HG03442 (cell line): ENCODE results near the gene BTBD3.

ENCODE experiments used
- ATAC-seq: cut with Tn5 transposase; IDR thresholded peaks from one replicate; pipeline ENCODE4 v1.9.1; 2021; ENCODE audit warnings: mild to moderate bottlenecking, moderate library complexity; ENCODE audit not compliant: unreplicated experiment

The BTBD3 gene

GRCh38 chr20:11917663-11918062, at the start of gene BTBD3:
TSS of gene BTBD3 (plus strand) at chr20:11917893. CDS start at chr20:11918276, 383 bp downstream.
- peak; percentile 70 for ATAC-seq

GRCh38 chr20:11869641-11870040, 48.1 kb upstream of the BTBD3 start:
- no peak for ATAC-seq

- ATAC-seq, result no peak
Measured at GRCh38 chr20:11870411-11870810, 47.3 kb upstream of the BTBD3 start.

- no peak for ATAC-seq
Measured at GRCh38 chr20:11876555-11876954, 41.1 kb upstream of the BTBD3 start.

- no peak for ATAC-seq
Measured at GRCh38 chr20:11880680-11881079, 37.0 kb upstream of the BTBD3 start.

GRCh38 chr20:11881449-11881848, 36.2 kb upstream of the BTBD3 start:
- no peak for ATAC-seq

- no peak for ATAC-seq
Measured at GRCh38 chr20:11882651-11883050, 35.0 kb upstream of the BTBD3 start.

- ATAC-seq, result no peak
Measured at GRCh38 chr20:11888648-11889047, 29.0 kb upstream of the BTBD3 start.

- ATAC-seq, result peak; percentile 62
Measured at GRCh38 chr20:11890331-11891076, 27.2 kb upstream of the BTBD3 start.

GRCh38 chr20:11891077-11891775, 26.5 kb upstream of the BTBD3 start:
- ATAC-seq, result peak; percentile 36

- peak; percentile 41 for ATAC-seq
Measured at GRCh38 chr20:11891776-11892545, 25.7 kb upstream of the BTBD3 start.

GRCh38 chr20:11894062-11894461, 23.6 kb upstream of the BTBD3 start:
- no peak for ATAC-seq

- ATAC-seq, result no peak
Measured at GRCh38 chr20:11895861-11896387, 21.8 kb upstream of the BTBD3 start.

- ATAC-seq, result no peak
Measured at GRCh38 chr20:11901127-11901526, 16.6 kb upstream of the BTBD3 start.

GRCh38 chr20:11902285-11902697, 15.4 kb upstream of the BTBD3 start:
- ATAC-seq, result no peak

GRCh38 chr20:11905460-11906179, 12.1 kb upstream of the BTBD3 start:
- ATAC-seq, result no peak

- no peak for ATAC-seq
Measured at GRCh38 chr20:11906626-11907480, 10.8 kb upstream of the BTBD3 start.

GRCh38 chr20:11907621-11908020, 10.1 kb upstream of the BTBD3 start:
- ATAC-seq, result no peak

- ATAC-seq, result no peak
Measured at GRCh38 chr20:11912013-11912658, 5.6 kb upstream of the BTBD3 start.
